Measurements from ENCODE around the gene DNAJC4. TPM values are rescaled to one million over a fixed set of nuclear protein-coding genes. Genes with fewer than 3 reads are reported as not detected.

The DNAJC4 gene
- total RNA-seq (ENCODE audit: low replicate concordance): 48.2 and 50.8 TPM in 2 replicates
- long read RNA-seq, partial matches to known transcripts: 11 of 12 reads
- long read RNA-seq, other reads (novel, unspliced or antisense): 0 of 12 reads

- no peak for TF ChIP-seq CTCF (conservative IDR thresholded peaks at IDR 0.05)
- Mint-ChIP-seq H3K27ac (peak within 1 kb of the TSS; percentile 83), H3K4me1 (ENCODE audit: unreplicated experiment) (peaks cover 11% of the 10 kb centered on the region), H3K36me3 (no peaks in the 10 kb centered on the region), H3K9me3 (no peaks in the 10 kb centered on the region), H3K4me3 (peak within 1 kb of the TSS; percentile 91), H3K27me3 (no peaks in the 10 kb centered on the region)
- DNase-seq (ENCODE audit: extremely low spot score, unreplicated experiment): peak; percentile 91
Measured at GRCh38 chr11:64230171-64230984, at the start of gene DNAJC4. Gene DNAJC4 (plus strand): TSS chr11:64230548. CDS start chr11:64230855, 307 bp downstream.

GRCh38 chr11:64180891-64181290 lies 49.5 kb upstream of the DNAJC4 start:
- TF ChIP-seq CTCF (conservative IDR thresholded peaks at IDR 0.05): no peak
- peak overlapping the region; percentile 5 for H3K4me3 Mint-ChIP-seq
- no peak for DNase-seq (ENCODE audit: extremely low spot score, unreplicated experiment)
- no peak overlapping the region for H3K27ac Mint-ChIP-seq
- peaks cover 22% of the 10 kb centered on the region for H3K4me1 Mint-ChIP-seq (ENCODE audit: unreplicated experiment)
- H3K9me3 Mint-ChIP-seq: no peaks in the 10 kb centered on the region
- H3K36me3 Mint-ChIP-seq: peaks cover 6% of the 10 kb centered on the region
- no peaks in the 10 kb centered on the region for H3K27me3 Mint-ChIP-seq

GRCh38 chr11:64181506-64182411 lies 48.6 kb upstream of the DNAJC4 start:
- Mint-ChIP-seq H3K4me3 (peak overlapping the region; percentile 72), H3K27me3 (no peaks in the 10 kb centered on the region), H3K27ac (peak overlapping the region; percentile 86), H3K9me3 (no peaks in the 10 kb centered on the region), H3K36me3 (peaks cover 9% of the 10 kb centered on the region), H3K4me1 (ENCODE audit: unreplicated experiment) (peaks cover 22% of the 10 kb centered on the region)
- peak; percentile 79 for DNase-seq (ENCODE audit: extremely low spot score, unreplicated experiment)
- TF ChIP-seq CTCF (conservative IDR thresholded peaks at IDR 0.05): no peak

- no peak for TF ChIP-seq CTCF (conservative IDR thresholded peaks at IDR 0.05)
- Mint-ChIP-seq H3K4me1 (ENCODE audit: unreplicated experiment) (peaks cover 22% of the 10 kb centered on the region), H3K36me3 (peaks cover 4% of the 10 kb centered on the region), H3K27me3 (no peaks in the 10 kb centered on the region), H3K27ac (no peak overlapping the region), H3K4me3 (no peak overlapping the region), H3K9me3 (no peaks in the 10 kb centered on the region)
- DNase-seq (ENCODE audit: extremely low spot score, unreplicated experiment): no peak
Measured at GRCh38 chr11:64183890-64184289, 46.5 kb upstream of the DNAJC4 start.

- peaks cover 8% of the 10 kb centered on the region for H3K36me3 Mint-ChIP-seq
- H3K4me3 Mint-ChIP-seq: peak overlapping the region; percentile 97
- peaks cover 22% of the 10 kb centered on the region for H3K4me1 Mint-ChIP-seq (ENCODE audit: unreplicated experiment)
- DNase-seq (ENCODE audit: extremely low spot score, unreplicated experiment): no peak
- peak; percentile 49 for TF ChIP-seq CTCF (conservative IDR thresholded peaks at IDR 0.05)
- H3K27ac Mint-ChIP-seq: peak overlapping the region; percentile 95
- H3K27me3 Mint-ChIP-seq: no peaks in the 10 kb centered on the region
- no peaks in the 10 kb centered on the region for H3K9me3 Mint-ChIP-seq
Measured at GRCh38 chr11:64185175-64185692, 45.1 kb upstream of the DNAJC4 start.

All from type B pancreatic cell (in vitro differentiated cells).